Measurements from ENCODE around the gene RELL1.
"Not testable (repeated sequence)": the region's sequence is repeated elsewhere in the genome, so short reads cannot be mapped to it uniquely, and the experiment has no call there.

RELL1 gene

GRCh38 chr4:37690976-37691375 lies 4.8 kb upstream of the RELL1 start:
- no peak for DNase-seq

DNA sequence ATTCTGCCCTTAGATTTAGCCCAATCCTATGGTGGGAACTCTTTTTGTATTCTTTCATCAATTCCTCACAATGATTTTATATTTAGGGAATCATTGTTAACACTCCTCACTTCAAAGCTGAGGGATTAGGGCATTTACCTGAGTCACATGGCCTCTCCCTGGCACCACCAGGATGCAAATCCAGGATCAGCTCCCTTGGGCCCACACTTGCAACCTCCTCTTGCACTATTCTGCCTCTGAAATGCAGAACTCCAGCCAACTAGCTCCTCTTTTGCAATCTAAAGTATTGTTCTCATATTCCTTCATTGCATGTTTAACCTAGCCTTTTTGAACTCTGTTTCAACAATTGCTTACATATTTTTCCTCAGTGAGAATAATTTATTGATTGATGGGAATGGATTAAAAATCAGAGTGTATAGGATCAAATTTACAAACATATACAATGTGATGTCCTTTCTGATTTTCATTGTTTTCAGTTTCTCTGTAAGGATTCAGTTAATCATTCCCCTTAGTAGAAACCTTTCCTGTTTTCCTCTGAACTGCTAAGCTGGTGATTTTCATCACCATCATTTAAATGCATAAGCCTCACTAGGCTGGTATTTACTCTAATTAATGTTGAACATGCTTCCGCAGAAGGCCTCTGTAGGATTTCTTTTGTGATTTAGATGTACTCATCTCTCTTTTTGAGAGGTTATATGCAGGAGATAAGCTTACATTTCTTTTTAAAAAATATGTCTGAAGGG lies 3.3 kb upstream of the RELL1 start:
- no peak for DNase-seq

- DNase-seq: no peak
Measured at GRCh38 chr4:37687681-37688080, 1.5 kb upstream of the RELL1 start.

GRCh38 chr4:37687194-37687562 lies 1.0 kb upstream of the RELL1 start:
- no peak for DNase-seq

GRCh38 chr4:37685823-37686372 lies 278 bp downstream of the RELL1 start:
- DNase-seq: no peak

GRCh38 chr4:37685161-37685822 lies 884 bp downstream of the RELL1 start:
- no peak for DNase-seq

DNA sequence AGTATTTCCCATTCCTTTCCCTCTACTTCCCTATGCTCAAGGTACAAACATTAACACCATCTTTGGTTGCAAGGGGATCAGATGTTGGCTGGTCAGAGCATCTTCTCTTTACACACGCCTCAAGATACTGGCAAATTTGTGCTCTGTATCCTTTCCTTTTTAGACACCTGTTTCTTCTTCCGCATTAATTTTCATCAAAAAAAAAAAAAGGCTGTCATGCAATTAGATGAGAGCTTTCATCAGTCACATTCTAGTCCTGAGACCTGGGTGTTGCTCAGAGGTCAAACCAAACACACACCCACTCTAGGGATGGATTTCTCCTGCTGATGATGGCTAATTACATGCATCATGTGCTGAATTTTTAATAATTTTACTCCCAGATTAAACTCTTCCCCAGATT lies 2.0 kb downstream of the RELL1 start:
- DNase-seq: no peak

DNA sequence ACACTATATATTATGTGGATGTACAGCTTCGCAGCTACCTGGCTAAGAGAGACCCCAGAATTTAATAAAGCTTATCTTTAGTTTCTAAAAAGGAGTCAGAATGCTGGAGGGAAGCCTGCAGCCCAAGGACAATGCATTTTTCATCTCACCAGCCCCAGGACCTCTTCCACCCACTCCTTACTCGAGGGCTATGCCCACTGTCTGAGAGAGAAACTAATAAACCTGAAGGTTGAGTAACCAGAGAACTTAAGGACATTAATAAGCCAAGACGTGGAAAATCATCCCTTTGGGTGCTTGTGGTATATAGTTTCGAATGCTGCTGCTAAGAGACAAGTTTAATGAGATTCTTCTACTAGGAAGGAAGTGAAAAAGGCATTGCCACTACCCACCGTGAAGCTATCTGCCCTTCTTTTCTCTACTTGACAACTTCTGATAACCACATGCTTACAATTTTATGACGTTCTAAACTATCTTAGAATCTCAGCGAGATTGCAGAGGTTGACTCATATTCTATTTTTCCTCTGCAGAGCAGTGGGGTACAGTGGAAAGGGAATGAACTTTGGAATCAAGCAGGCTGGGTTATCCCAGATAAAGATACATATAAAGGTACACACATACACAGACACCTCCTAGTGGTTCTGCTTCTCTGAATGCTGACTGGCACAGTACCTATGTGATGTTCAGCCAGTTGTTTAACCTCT lies 3.3 kb downstream of the RELL1 start:
- DNase-seq: no peak

- DNase-seq: no peak
Measured at GRCh38 chr4:37680089-37680488, 6.1 kb downstream of the RELL1 start.

DNA sequence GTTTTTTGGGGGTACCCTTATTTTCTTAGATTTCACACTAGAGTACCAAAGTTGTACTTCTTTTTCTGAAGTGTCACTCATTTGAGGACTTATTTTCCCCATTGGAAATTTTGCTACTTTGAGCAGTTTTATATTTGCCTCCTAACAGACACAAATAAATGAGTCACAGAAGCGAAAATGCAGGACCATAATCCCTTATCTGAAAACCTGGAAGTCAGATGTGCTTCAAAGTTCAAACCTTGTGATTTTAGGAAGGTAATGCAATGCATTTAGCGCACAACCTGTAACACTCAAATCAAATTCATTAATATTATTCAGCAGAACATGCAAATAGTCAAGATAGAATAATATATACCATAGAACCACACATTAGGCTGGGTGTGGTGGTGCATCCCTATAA lies 6.9 kb downstream of the RELL1 start:
- DNase-seq: no peak

GRCh38 chr4:37678624-37679023 lies 7.6 kb downstream of the RELL1 start:
- no peak for DNase-seq

- no peak for DNase-seq
Measured at GRCh38 chr4:37675587-37676290, 10.4 kb downstream of the RELL1 start.

DNA sequence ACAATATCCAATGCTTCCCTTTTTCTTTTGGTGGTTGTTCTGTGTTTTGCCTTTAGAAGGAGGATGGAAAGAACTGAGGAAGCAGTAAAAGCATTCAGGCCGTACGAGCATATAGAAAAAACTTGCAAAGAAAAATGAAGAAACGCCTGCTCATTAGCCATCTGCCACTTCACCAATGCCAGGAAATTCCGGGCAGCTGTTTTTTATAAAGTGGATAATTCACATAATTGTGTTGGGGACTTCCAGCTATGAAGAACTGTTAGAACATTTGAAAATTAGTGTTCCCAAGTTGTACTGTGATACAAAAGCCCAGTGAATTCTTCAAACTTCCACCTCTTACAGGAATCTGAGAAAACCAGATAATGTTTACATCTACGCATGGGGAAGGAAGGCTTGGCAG lies 11.7 kb downstream of the RELL1 start:
- DNase-seq: no peak

- DNase-seq: no peak
Measured at GRCh38 chr4:37673538-37674192, 12.5 kb downstream of the RELL1 start.

DNA sequence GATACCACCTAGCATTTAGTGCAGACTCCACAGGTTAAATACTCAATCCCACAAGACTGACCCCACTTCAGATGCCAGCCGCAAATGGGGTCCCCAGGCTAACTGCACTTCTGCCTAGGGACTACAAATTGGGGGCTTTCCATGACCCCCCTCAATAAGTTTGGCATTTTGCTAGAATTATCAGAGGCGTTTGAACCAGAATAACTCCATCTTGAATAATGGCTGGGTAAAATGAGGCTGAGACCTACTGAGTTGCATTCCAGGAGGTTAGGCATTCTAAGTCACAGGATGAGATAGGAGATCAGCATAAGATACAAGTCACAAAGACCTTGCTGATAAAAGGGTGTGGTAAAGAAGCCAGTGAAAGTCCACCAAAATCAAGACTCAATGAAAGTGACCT lies 15.1 kb downstream of the RELL1 start:
- DNase-seq: no peak

GRCh38 chr4:37670249-37670648 lies 15.9 kb downstream of the RELL1 start:
- DNase-seq: no peak

DNA sequence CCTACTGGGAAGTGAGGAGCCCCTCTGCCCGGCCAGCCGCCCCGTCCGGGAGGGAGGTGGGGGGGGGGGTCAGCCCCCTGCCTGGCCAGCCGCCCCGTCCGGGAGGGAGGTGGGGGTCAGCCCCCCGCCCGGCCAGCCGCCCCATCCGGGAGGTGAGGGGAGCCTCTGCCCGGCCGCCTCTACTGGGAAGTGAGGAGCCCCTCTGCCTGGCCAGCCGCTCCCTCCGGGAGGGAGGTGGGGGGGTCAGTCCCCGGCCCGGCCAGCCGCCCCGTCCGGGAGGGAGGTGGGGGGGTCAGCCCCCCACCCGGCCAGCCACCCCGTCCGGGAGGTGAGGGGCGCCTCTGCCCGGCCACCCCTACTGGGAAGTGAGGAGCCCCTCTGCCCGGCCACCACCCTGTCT lies 17.1 kb downstream of the RELL1 start:
- not testable (repeated sequence) for DNase-seq

GRCh38 chr4:37667197-37668100 lies 18.7 kb downstream of the RELL1 start:
- no peak for DNase-seq

- DNase-seq: no peak
Measured at GRCh38 chr4:37666625-37667071, 19.5 kb downstream of the RELL1 start.

- no peak for DNase-seq
Measured at GRCh38 chr4:37665333-37666320, 20.5 kb downstream of the RELL1 start.

All from DMS153 (cell line).